GM12878 (cell line): ENCODE data around the gene CHCHD6. TPM values are rescaled to one million over a fixed set of nuclear protein-coding genes. Genes with fewer than 3 reads are reported as not detected.

Source experiments
- ATAC-seq: fragments of 200-7000 bp; cut with Tn5 transposase; 3 replicates; pipeline ENCODE4 v1.9.1; 2020; ENCODE audit warnings: mild to moderate bottlenecking, moderate library complexity
- BruUV-seq: library from RNA; stranded (reverse); fragments of 400-500 nt; replicated peaks from 2 replicates; lab custom pipeline; 2021; lab: Mats Ljungman, UMichigan
- CTCF ChIA-PET: fragments of 300-600 bp; sonication (Branson Sonifier 250); formaldehyde crosslinking; extraction: SDS; loops from one replicate; lab custom pipeline; 2021; ENCODE audit warnings: inconsistent platforms; lab: Yijun Ruan, JAX
- POLR2A ChIA-PET: fragments of 350-600 bp; formaldehyde crosslinking; extraction: SDS; loops from one replicate; lab custom pipeline; 2021; ENCODE audit warnings: inconsistent platforms; lab: Charles Lee
- RAD21 ChIA-PET: fragments of 300-600 bp; sonication (Branson Sonifier 250); formaldehyde crosslinking; loops from one replicate; lab custom pipeline; 2023; ENCODE audit warnings: antibody characterized with exemption; ENCODE audit not compliant: unreplicated experiment; lab: Charles Lee
- SMC1A ChIA-PET: fragments of 300-600 bp; sonication (Branson Sonifier 250); formaldehyde crosslinking; loops from one replicate; lab custom pipeline; 2023; ENCODE audit not compliant: unreplicated experiment, uncharacterized antibody; lab: Charles Lee
- DNase-seq: peaks from one replicate; pipeline ENCODE4 v3.0.0-alpha.2; 2011; ENCODE audit warnings: low read depth, low spot score
- FAIRE-seq: peaks from 3 replicates; lab custom pipeline; 2011; peaks lifted over from hg19 to GRCh38; lab: Jason Lieb, UNC
- H2AFZ ChIP-seq: 2 replicates; pipeline ENCODE4 v1.6.0; 2011; ENCODE audit warnings: low read depth, low read length, control low read depth; ENCODE audit not compliant: control insufficient read depth
- H3K27ac ChIP-seq: 2 replicates; pipeline ENCODE4 v1.5.1; 2011; ENCODE audit warnings: control low read depth; ENCODE audit not compliant: control insufficient read depth, insufficient read depth
- H3K27me3 ChIP-seq, 2 experiments: replicated peaks in 1 of 2; 2 replicates each; pipeline versions ENCODE4 v1.6.0 to v1.6.1; 2011; ENCODE audit warnings: low read length in 1 of 2; ENCODE audit not compliant: control insufficient read depth in 2 of 2, insufficient read depth in 2 of 2
- H3K36me3 ChIP-seq, 2 experiments: 2 replicates each; pipeline ENCODE4 v1.5.1; 2011; ENCODE audit warnings: low read length in 1 of 2; ENCODE audit not compliant: control insufficient read depth in 2 of 2, insufficient read depth in 2 of 2
- H3K4me1 ChIP-seq: 2 replicates; pipeline ENCODE4 v1.6.1; 2011; ENCODE audit warnings: mild to moderate bottlenecking, low read length, moderate library complexity, mixed read lengths; ENCODE audit not compliant: control insufficient read depth, insufficient read depth
- H3K4me2 ChIP-seq: 2 replicates; pipeline ENCODE4 v1.6.0; 2011; ENCODE audit warnings: control low read depth; ENCODE audit not compliant: control insufficient read depth, insufficient read depth
- H3K4me3 ChIP-seq: fragments of 200-600 bp; sonication (generic); 2 replicates; pipeline ENCODE4 v1.5.1; 2016
- H3K79me2 ChIP-seq: 2 replicates; pipeline ENCODE4 v1.6.0; 2011; ENCODE audit warnings: low read length; ENCODE audit not compliant: control insufficient read depth, insufficient read depth
- H3K9ac ChIP-seq: 2 replicates; pipeline ENCODE4 v1.8.0; 2011; ENCODE audit warnings: low read length, control low read depth, mixed read lengths; ENCODE audit not compliant: control insufficient read depth, insufficient read depth
- H3K9me3 ChIP-seq: replicated peaks from 3 replicates; pipeline ENCODE4 v1.5.1; 2011; ENCODE audit warnings: mild to moderate bottlenecking, low read length; ENCODE audit not compliant: control insufficient read depth, insufficient read depth
- H4K20me1 ChIP-seq: 2 replicates; pipeline ENCODE4 v1.6.0; 2011; ENCODE audit not compliant: control insufficient read depth, insufficient read depth
- E4F1 ChIP-seq: fragments of 450-650 bp; IDR thresholded peaks from 2 replicates; pipeline ENCODE4 v1.6.1; 2018; ENCODE audit warnings: borderline replicate concordance, mild to moderate bottlenecking; ENCODE audit not compliant: partially characterized antibody
- EGR1 ChIP-seq, 2 experiments: IDR thresholded peaks; 1 replicate in 1 of 2; 2 replicates in 1 of 2; pipeline ENCODE4 v1.6.1; 2011 to 2012; ENCODE audit warnings: low read depth in 2 of 2, low read length in 2 of 2, borderline replicate concordance in 1 of 2, mild to moderate bottlenecking in 1 of 2, moderate library complexity in 1 of 2
- GABPA ChIP-seq: IDR thresholded peaks from 2 replicates; pipeline ENCODE4 v1.6.1; 2014; ENCODE audit warnings: antibody characterized with exemption, low read depth, mild to moderate bottlenecking, inconsistent platforms
- KDM1A ChIP-seq: fragments of 200-600 bp; sonication (generic); IDR thresholded peaks from 2 replicates; pipeline ENCODE4 v1.6.1; 2016; ENCODE audit warnings: borderline replicate concordance
- MEF2A ChIP-seq: IDR thresholded peaks from 2 replicates; pipeline ENCODE4 v1.6.1; 2011; ENCODE audit warnings: low read depth, mild to moderate bottlenecking, low read length, moderate library complexity; ENCODE audit not compliant: insufficient read depth
- MEF2B ChIP-seq: fragments of 450-650 bp; IDR thresholded peaks from 2 replicates; pipeline ENCODE4 v1.6.1; 2018; ENCODE audit warnings: mild to moderate bottlenecking, moderate library complexity; ENCODE audit not compliant: partially characterized antibody, poor library complexity, severe bottlenecking
- NKRF ChIP-seq: fragments of 450-650 bp; conservative IDR thresholded peaks from 2 replicates; pipeline ENCODE4 v1.6.1; 2017; ENCODE audit warnings: mild to moderate bottlenecking, moderate library complexity
- RCOR1 ChIP-seq: conservative IDR thresholded peaks from 2 replicates; pipeline ENCODE4 v1.6.1; 2012; ENCODE audit warnings: low read depth, low read length, improper control_type of control experiment
- STAT3 ChIP-seq: IDR thresholded peaks from 2 replicates; pipeline ENCODE4 v1.6.1; 2011; ENCODE audit warnings: low read depth, low read length, improper control_type of control experiment
- TBL1XR1 ChIP-seq: IDR thresholded peaks from 2 replicates; pipeline ENCODE4 v1.6.1; 2012; ENCODE audit warnings: low read depth, low read length, improper control_type of control experiment
- USF1 ChIP-seq: IDR thresholded peaks from 2 replicates; pipeline ENCODE4 v1.6.1; 2011; ENCODE audit warnings: borderline replicate concordance, low read depth, mild to moderate bottlenecking, moderate library complexity, mixed read lengths, low read length; ENCODE audit not compliant: insufficient read depth; ENCODE audit errors: extremely low read length
- WGBS: methylation state at CpG from one replicate; pipeline ENCODE4 v1.1.6; 2016; ENCODE audit warnings: low lambda C conversion rate; ENCODE audit not compliant: insufficient replicate concordance, insufficient coverage; ENCODE audit errors: missing lambda C conversion rate; 5-methylcytosine and 5-hydroxymethylcytosine counted together
- in situ Hi-C: fragments of 300-500 bp; cut with MboI; formaldehyde crosslinking; loops from 9 replicates; pipeline ENCODE4 v1.14.3; 2018; ENCODE audit warnings: mixed read lengths
- intact Hi-C: fragments of 100-400 bp; cut with micrococcal nuclease; formaldehyde crosslinking; loops from one replicate; pipeline ENCODE4 v1.14.2; 2022; ENCODE audit not compliant: unreplicated experiment
- polyA plus RNA-seq, 11 experiments: library from polyadenylated mRNA; depleted of rRNA in 4 of 11; unstranded in 6 of 11; stranded (reverse) in 5 of 11; fragments of >200 nt; fragmentation: Nextera tagmentation in 4 of 11; fragmentation: Illumina TruSeq in 1 of 11; extraction: Ambion mirVana in 4 of 11; extraction: Trizol in 1 of 11; gene quantifications; 1 replicate in 1 of 11; 2 replicates in 10 of 11; pipeline versions ENCODE4 v1.2.1 to v1.2.3, GENCODE V29; 2011 to 2016; ENCODE audit warnings: inconsistent platforms in 2 of 11, missing spikeins in 2 of 11, low read depth in 1 of 11
- total RNA-seq, 4 experiments: library from RNA; depleted of rRNA in 3 of 4; stranded (reverse); fragments of >200 nt in 3 of 4; fragmentation: Illumina TruSeq in 1 of 4; extraction: Trizol in 1 of 4; gene quantifications; 2 replicates each; pipeline versions ENCODE4 v1.2.1 to v1.2.3, GENCODE V29; 2013 to 2021
- TF ChIP-seq, protein P1 (sequence below): IDR thresholded peaks from 2 replicates; pipeline ENCODE4 v1.6.1; 2012; ENCODE audit warnings: low read length, inconsistent platforms

The CHCHD6 gene
- total and polyA plus RNA-seq, 10 of the 15 experiments (the other 5 are each of a cell fraction or from before 2014, with no cell fraction given): 2.7 to 16.7 (median 12.3) TPM

DNA sequence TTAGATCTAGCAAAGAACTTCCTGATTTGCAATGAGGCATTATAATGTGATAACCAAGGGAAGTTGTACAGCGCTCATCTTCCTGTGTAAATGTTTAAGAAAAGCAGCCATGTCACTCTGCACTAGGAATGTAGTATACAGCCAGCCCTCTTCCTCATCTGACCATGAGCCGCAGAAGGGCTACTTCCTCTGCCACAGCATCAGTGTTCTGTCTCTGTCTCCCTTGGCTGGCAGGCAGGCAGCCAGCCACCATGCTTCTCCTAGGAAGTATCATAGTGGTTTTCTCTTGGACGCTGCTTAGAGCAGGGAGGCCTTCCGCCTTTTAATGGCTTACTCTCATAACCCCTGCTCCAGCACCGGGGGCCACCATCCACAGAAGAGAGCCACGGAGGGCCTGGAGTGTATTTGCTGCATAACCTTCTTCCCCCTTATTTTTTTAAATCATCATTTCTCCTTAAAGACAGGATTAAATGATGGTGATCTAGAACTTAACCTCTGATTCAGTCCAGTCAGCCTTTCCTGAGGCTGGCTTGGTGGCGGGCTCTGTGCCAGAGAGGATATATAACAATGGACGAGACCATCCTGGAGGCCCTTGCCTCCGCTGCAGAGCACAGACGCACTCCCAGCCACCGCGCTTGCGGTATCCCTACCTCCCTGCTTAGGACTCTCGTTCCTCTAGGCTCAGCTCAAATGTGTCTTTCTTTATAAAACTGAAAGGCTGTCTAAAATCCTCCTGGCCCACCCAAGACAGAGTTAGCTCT is 221.6 kb downstream of the CHCHD6 start (continued):
- TF ChIP-seq USF1: no peak

DNA sequence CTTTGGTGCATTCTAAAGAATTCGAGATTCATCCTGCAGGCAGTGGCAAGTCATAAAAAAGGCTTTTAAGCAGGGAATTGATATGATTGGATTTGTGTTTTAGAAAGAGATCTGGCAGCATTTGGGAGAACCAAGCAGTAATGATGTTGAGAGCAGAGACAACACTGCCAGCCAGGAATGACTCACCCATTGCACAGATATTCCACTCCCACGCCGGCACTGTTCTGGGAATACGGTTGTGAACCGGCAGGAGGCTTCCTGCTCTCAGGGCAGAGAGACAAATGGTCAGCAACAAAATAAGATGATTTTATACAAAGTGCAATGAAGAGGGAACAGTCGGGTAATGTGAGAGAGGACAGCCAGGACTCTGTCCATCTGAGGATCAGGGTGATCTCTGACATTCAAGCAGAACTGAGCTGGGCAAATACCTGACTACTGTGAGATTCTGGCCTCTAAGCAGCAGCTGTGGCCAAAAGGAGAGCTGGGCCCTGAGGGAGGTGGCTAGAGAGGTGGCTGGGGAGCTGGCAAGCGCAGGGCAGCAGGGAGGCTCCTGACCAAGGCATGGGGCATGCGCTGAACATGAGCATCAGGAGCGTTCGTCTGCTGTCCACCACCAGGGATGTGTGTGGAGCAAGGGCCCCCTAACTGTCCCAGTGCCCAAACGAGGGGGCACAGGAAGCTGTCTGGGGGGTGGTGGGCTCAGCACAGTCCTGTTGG is 222.8 kb downstream of the CHCHD6 start:
- no peak overlapping the region for H2AFZ ChIP-seq
- no peak overlapping the region for H3K27ac ChIP-seq
- ATAC-seq (no peak), DNase-seq (no peak), FAIRE-seq (no peak)
- H4K20me1 ChIP-seq: no peaks in the 10 kb centered on the region
- no peaks in the 10 kb centered on the region for H3K4me1 ChIP-seq
- no TSS peak for BruUV-seq
- no peak overlapping the region for H3K9ac ChIP-seq
- POLR2A ChIA-PET: no interaction called here
- no peaks in the 10 kb centered on the region for H3K27me3 ChIP-seq
- intact Hi-C loops: no loop called here
- RAD21 ChIA-PET: no interaction called here
- H3K79me2 ChIP-seq: no peaks in the 10 kb centered on the region
- no peaks in the 10 kb centered on the region for H3K36me3 ChIP-seq
- in situ Hi-C loops: no loop called here
- CTCF ChIA-PET: interaction anchor here (1.2 kb wide), 1 partner anchor 453 kb away, joined by 3 read pairs; no protein-coding TSS in a partner anchor
- no peak overlapping the region for H3K4me2 ChIP-seq
- no peak overlapping the region for H3K4me3 ChIP-seq
- no peaks in the 10 kb centered on the region for H3K9me3 ChIP-seq
- SMC1A ChIA-PET: no interaction called here
- WGBS: 82% methylated on average over 11 of the region's 11 CpGs
- TF ChIP-seq, protein P1, sequence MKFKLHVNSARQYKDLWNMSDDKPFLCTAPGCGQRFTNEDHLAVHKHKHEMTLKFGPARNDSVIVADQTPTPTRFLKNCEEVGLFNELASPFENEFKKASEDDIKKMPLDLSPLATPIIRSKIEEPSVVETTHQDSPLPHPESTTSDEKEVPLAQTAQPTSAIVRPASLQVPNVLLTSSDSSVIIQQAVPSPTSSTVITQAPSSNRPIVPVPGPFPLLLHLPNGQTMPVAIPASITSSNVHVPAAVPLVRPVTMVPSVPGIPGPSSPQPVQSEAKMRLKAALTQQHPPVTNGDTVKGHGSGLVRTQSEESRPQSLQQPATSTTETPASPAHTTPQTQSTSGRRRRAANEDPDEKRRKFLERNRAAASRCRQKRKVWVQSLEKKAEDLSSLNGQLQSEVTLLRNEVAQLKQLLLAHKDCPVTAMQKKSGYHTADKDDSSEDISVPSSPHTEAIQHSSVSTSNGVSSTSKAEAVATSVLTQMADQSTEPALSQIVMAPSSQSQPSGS: no peak
- TF ChIP-seq EGR1 (IDR thresholded peaks at IDR 0.05; ENCODE audit: borderline replicate concordance in 1 of 2, low read depth in 2 of 2, low read length in 2 of 2) (no peak), NKRF (no peak), KDM1A (no peak), STAT3 (no peak), GABPA (no peak), MEF2B (no peak), E4F1 (no peak), MEF2A (no peak), RCOR1 (no peak), TBL1XR1 (no peak)
